Fibroblast of skin of right biceps (primary cell): ENCODE data around the gene PLA1A.
A peak's percentile ranks its signal among the peaks of the same experiment; 100 is the strongest.
"Not testable (repeated sequence)": the region's sequence is repeated elsewhere in the genome, so short reads cannot be mapped to it uniquely, and the experiment has no call there.

ENCODE experiments used
- DNase-seq: peaks from one replicate; pipeline ENCODE4 v3.0.0-alpha.2; 2013

The PLA1A gene

DNA sequence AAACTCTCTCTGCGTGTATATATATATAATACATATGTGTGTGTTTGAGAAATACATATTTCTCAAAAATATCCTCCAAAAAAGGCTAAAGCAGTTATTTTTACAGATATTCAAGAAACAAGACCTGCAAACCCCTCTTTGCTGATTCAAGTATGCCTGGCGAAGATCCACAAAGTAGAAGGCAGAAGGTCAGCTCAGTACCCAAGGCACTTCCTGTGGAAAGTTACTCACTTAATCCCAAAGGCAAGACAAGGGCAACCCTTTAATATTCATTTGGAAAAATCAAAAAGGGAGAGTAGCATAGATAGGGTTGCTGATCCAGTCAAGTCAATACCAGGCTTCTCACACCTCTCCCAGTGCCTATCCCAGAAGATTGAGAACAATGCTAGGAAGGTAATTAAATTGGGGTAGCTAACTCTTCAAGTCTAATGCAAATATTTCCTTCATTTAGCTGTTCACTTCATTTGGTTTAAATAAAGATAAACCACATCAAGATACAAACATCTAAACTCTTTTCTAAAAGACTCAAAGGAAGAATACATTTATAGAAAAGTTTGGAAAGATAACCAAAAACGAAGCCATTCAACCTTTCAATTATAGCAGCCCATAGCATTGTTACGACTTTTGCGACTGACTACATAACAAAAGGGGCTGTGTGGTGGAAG, 72.4 kb downstream of the PLA1A start:
- no peak for DNase-seq

DNA sequence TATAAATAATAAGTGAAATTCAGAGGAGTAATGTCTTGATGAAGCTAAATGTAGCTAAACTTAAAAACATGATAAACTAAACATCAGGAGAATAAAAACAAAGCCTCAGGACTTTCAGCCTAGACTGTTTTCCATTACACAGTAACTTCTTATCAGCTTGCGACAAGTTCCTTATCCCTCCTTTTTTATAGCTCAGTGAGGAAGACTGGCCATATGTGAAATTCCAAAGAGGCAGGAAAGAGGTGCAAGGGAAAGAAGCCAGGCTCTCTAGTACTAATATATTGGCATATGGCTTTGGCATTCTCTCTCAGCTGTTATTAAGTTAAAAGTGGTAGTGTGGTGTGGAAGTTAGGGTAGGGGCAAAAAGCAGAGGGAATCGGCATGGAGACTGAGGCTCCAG, 75.1 kb downstream of the PLA1A start:
- DNase-seq, result no peak

DNA sequence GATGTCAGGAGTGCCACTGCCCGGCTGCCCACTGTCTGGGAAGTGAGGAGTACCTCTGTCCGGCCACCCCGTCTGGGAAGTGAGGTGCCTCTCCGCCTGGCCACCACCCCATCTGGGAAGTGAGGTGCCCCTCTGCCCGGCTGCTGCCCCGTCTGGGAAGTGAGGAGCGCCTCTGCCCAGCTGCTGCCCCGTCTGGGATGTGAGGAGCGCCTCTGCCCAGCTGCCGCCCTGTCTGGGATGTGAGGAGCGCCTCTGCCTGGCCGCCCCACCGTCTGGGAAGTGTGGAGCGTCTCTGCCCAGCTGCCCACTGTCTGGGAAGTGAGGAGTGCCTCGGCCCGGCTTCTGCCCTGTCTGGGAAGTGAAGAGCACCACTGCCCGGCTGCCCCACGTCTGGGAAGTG, 76.2 kb downstream of the PLA1A start:
- DNase-seq, result no peak

DNA sequence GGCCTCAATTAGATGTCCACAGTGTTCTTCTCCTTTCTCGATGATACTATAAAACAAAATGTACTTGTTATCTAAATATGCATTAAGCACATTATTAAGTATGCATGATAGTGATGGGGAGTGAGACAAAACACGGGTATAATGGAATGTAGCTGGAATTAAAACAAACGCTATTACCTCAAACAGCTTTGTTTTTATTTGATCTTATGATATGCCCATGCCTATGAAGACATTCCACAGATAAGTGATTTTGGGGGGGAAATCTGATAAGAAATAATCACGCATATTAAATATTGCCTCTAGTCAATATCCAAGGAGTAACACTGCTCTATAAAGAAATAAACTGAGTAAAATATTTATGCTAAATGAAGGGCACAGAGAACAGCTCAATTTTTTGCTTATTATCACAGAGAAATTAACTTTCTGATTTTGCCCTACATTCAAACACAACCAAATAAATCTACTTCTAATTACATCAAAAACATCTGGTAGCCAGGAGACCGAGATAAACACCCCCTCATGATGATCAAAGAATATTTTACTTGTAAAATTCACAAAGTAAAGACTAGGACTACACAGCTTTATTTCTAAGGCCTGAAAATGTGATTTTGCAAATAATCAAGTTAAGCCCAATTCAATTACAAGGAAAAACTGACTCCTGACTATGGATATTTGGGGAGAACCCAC, 77.6 kb downstream of the PLA1A start:
- DNase-seq, result no peak

DNA sequence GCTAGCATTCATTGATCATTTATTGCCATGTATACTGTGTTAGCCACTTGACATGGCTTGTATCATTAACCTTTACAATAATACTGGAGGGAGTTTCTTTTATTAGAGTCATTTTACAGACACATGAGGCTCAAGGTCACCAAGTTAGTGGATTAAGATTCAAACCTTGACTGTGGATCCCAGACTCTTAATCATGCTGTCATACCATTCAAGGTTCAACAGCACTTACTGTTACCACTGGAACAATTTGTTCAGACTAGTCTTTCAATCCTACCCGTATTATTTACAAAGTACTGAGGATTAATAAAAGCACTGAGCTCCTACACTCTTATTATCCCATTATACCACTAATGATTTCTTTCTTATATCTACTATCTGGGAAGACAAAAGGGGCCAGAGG, 78.3 kb downstream of the PLA1A start:
- DNase-seq, result no peak

- DNase-seq, result peak; percentile 96
Measured at GRCh38 chr3:119676771-119677640, 79.3 kb downstream of the PLA1A start, which contains the start of gene COX17. TSS of gene COX17 (minus strand) at chr3:119677406. CDS start at chr3:119677310, 96 bp downstream.

- DNase-seq, result no peak
Measured at GRCh38 chr3:119677641-119677934, 79.9 kb downstream of the PLA1A start.

- not testable (repeated sequence) for DNase-seq
Measured at GRCh38 chr3:119678209-119678608, 80.5 kb downstream of the PLA1A start.
